Neuronal stem cell (in vitro differentiated cells): ENCODE measurements around the gene CKM.

Experiments
- DNase-seq: peaks from one replicate; pipeline ENCODE4 v3.0.0-alpha.2; 2013; ENCODE audit warnings: low spot score
- H2AFZ ChIP-seq: one replicate; pipeline ENCODE4 v1.6.1; 2013; ENCODE audit warnings: mild to moderate bottlenecking, low read length, inconsistent platforms
- H2AK5ac ChIP-seq: 2 replicates; pipeline ENCODE4 v1.6.1; 2013; ENCODE audit warnings: low read depth, mild to moderate bottlenecking, inconsistent platforms, low read length, moderate library complexity, mixed read lengths
- H2BK120ac ChIP-seq: 2 replicates; pipeline ENCODE4 v1.6.1; 2013; ENCODE audit warnings: low read depth, mild to moderate bottlenecking, inconsistent platforms, low read length, moderate library complexity, mixed read lengths
- H2BK12ac ChIP-seq: one replicate; pipeline ENCODE4 v1.6.1; 2013; ENCODE audit warnings: low read length, inconsistent platforms
- H2BK15ac ChIP-seq: 2 replicates; pipeline ENCODE4 v1.6.1; 2013; ENCODE audit warnings: mild to moderate bottlenecking, low read length, inconsistent platforms, mixed read lengths
- H2BK5ac ChIP-seq: one replicate; pipeline ENCODE4 v1.6.1; 2013; ENCODE audit warnings: inconsistent platforms, mild to moderate bottlenecking, low read length, moderate library complexity
- H3K14ac ChIP-seq: one replicate; pipeline ENCODE4 v1.6.1; 2013; ENCODE audit warnings: low read length, inconsistent platforms
- H3K18ac ChIP-seq: 2 replicates; pipeline ENCODE4 v1.6.1; 2013; ENCODE audit warnings: low read length, inconsistent platforms
- H3K23ac ChIP-seq: 2 replicates; pipeline ENCODE4 v1.6.1; 2013; ENCODE audit warnings: low read depth, mild to moderate bottlenecking, mixed read lengths, low read length, inconsistent platforms; ENCODE audit not compliant: poor library complexity
- H3K27ac ChIP-seq: replicated peaks from 3 replicates; pipeline ENCODE4 v1.5.1; 2013; ENCODE audit warnings: low read length, inconsistent platforms
- H3K27me3 ChIP-seq, 3 experiments: 2 replicates each; pipeline ENCODE4 v1.6.1; 2013; ENCODE audit warnings: low read length in 3 of 3, mild to moderate bottlenecking in 2 of 3, inconsistent platforms in 1 of 3, low read depth in 1 of 3, mixed read lengths in 1 of 3, moderate library complexity in 1 of 3; ENCODE audit not compliant: control insufficient read depth in 3 of 3, insufficient read depth in 3 of 3
- H3K36me3 ChIP-seq, 2 donors: replicated peaks in 1 of 2; 2 replicates each; pipeline ENCODE4 v1.6.1; 2013; ENCODE audit warnings: low read length in 2 of 2; ENCODE audit not compliant: control insufficient read depth in 2 of 2, insufficient read depth in 2 of 2
- H3K4ac ChIP-seq: 2 replicates; pipeline ENCODE4 v1.6.1; 2013; ENCODE audit warnings: inconsistent platforms, mild to moderate bottlenecking, low read length, moderate library complexity
- H3K4me1 ChIP-seq, 2 donors: 1 replicate in 1 of 2; 2 replicates in 1 of 2; pipeline ENCODE4 v1.6.1; 2013; ENCODE audit warnings: low read length in 2 of 2, low read depth in 1 of 2; ENCODE audit not compliant: control insufficient read depth in 2 of 2, insufficient read depth in 1 of 2
- H3K4me2 ChIP-seq: one replicate; pipeline ENCODE4 v1.6.1; 2013; ENCODE audit warnings: mild to moderate bottlenecking, low read length, inconsistent platforms; ENCODE audit not compliant: insufficient read depth, poor library complexity, severe bottlenecking
- H3K4me3 ChIP-seq, 2 donors: 2 replicates each; pipeline ENCODE4 v1.5.1; 2013; ENCODE audit warnings: low read length in 2 of 2, mild to moderate bottlenecking in 2 of 2, inconsistent platforms in 1 of 2, moderate library complexity in 1 of 2
- H3K79me1 ChIP-seq: one replicate; pipeline ENCODE4 v1.6.1; 2013; ENCODE audit warnings: low read depth, mild to moderate bottlenecking, inconsistent platforms, low read length, moderate library complexity
- H3K9ac ChIP-seq: one replicate; pipeline ENCODE4 v1.6.1; 2013; ENCODE audit warnings: mild to moderate bottlenecking, low read depth, low read length, inconsistent platforms; ENCODE audit not compliant: poor library complexity
- H3K9me3 ChIP-seq, 2 donors: replicated peaks in 1 of 2; 2 replicates each; pipeline versions ENCODE3 to v1.6.1; 2013; ENCODE audit warnings: low read length in 2 of 2, mild to moderate bottlenecking in 2 of 2, inconsistent platforms in 1 of 2, low read depth in 1 of 2, mixed read lengths in 1 of 2, moderate library complexity in 1 of 2; ENCODE audit not compliant: control insufficient read depth in 2 of 2, insufficient read depth in 1 of 2
- H4K8ac ChIP-seq: one replicate; pipeline ENCODE4 v1.6.1; 2013; ENCODE audit warnings: low read depth, mild to moderate bottlenecking, inconsistent platforms, low read length, moderate library complexity
- H4K91ac ChIP-seq: one replicate; pipeline ENCODE4 v1.6.1; 2013; ENCODE audit warnings: low read length, low read depth, mild to moderate bottlenecking, inconsistent platforms; ENCODE audit not compliant: poor library complexity
- WGBS, 2 donors: extraction: QIAGEN DNeasy Blood & Tissue Kit; methylation state at CpG; one replicate each; pipeline ENCODE4 v1.1.7; 2013; ENCODE audit warnings: missing lambda C conversion rate in 2 of 2, mixed read lengths in 1 of 2; ENCODE audit not compliant: insufficient read length in 2 of 2, insufficient replicate concordance in 1 of 2; ENCODE audit errors: extremely low coverage in 2 of 2; 5-methylcytosine and 5-hydroxymethylcytosine counted together

Gene CKM

DNA sequence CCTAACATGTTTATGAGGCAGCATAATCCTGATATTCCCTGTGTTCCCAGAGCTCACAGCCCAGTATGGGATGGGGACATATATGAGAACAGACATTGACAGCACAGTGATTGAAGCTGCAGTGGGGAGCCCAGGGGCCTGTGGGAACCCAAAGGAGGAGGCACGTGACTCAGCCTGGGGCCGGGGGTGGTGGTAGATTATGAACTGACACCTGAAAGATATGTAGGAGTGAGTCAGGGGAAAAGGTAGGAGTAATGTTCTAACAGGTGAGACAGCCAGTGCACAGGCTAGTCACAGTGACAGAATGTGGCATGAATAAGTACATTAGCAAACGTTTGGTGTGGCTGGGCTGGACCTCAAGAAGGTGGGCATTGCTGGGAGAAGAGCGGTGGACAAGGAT, 29.0 kb downstream of the CKM start:
- H3K4me1 ChIP-seq, result no peaks in the 10 kb centered on the region
- no peak overlapping the region for H3K9ac ChIP-seq
- no peak overlapping the region for H3K23ac ChIP-seq
- H2AFZ ChIP-seq, result no peak overlapping the region
- H3K27me3 ChIP-seq, result no peaks in the 10 kb centered on the region
- H3K4me2 ChIP-seq, result no peak overlapping the region
- H2BK15ac ChIP-seq, result no peak overlapping the region
- WGBS, 2 donors, result no CpG with 5 or more reads among the region's 4 CpGs
- no peak overlapping the region for H4K8ac ChIP-seq
- no peak overlapping the region for H2AK5ac ChIP-seq
- H3K14ac ChIP-seq, result no peak overlapping the region
- H3K18ac ChIP-seq, result no peak overlapping the region
- H2BK120ac ChIP-seq, result no peak overlapping the region
- H3K4ac ChIP-seq, result no peak overlapping the region
- H3K36me3 ChIP-seq, result peaks cover 36 to 78% of the 10 kb centered on the region in 2 donors
- no peak for DNase-seq
- H3K27ac ChIP-seq, result no peak overlapping the region
- H4K91ac ChIP-seq, result no peak overlapping the region
- H3K79me1 ChIP-seq, result no peaks in the 10 kb centered on the region
- no peak overlapping the region for H2BK12ac ChIP-seq
- no peak overlapping the region for H2BK5ac ChIP-seq
- peaks cover 4 to 20% of the 10 kb centered on the region in 2 donors for H3K9me3 ChIP-seq
- no peak overlapping the region for H3K4me3 ChIP-seq

GRCh38 chr19:45291834-45292233, 30.8 kb downstream of the CKM start:
- H3K4me2 ChIP-seq, result no peak overlapping the region
- no peak overlapping the region for H3K18ac ChIP-seq
- no peaks in the 10 kb centered on the region for H3K79me1 ChIP-seq
- H3K4me1 ChIP-seq, result no peaks in the 10 kb centered on the region
- no peak overlapping the region for H3K27ac ChIP-seq
- no peak overlapping the region for H2BK15ac ChIP-seq
- no peak for DNase-seq
- H3K36me3 ChIP-seq, result peaks cover 33 to 77% of the 10 kb centered on the region in 2 donors
- H3K27me3 ChIP-seq, result no peaks in the 10 kb centered on the region
- H3K9ac ChIP-seq, result no peak overlapping the region
- H4K91ac ChIP-seq, result no peak overlapping the region
- no peak overlapping the region for H2BK120ac ChIP-seq
- H3K4ac ChIP-seq, result no peak overlapping the region
- H2BK12ac ChIP-seq, result no peak overlapping the region
- no peak overlapping the region for H3K14ac ChIP-seq
- no peak overlapping the region for H4K8ac ChIP-seq
- no peak overlapping the region for H2AK5ac ChIP-seq
- no peak overlapping the region for H3K23ac ChIP-seq
- no peak overlapping the region for H3K4me3 ChIP-seq
- H3K9me3 ChIP-seq, result peaks cover 4 to 20% of the 10 kb centered on the region in 2 donors
- no peak overlapping the region for H2BK5ac ChIP-seq
- WGBS, 2 donors, result no CpG with 5 or more reads among the region's 1 CpG
- H2AFZ ChIP-seq, result no peak overlapping the region

DNA sequence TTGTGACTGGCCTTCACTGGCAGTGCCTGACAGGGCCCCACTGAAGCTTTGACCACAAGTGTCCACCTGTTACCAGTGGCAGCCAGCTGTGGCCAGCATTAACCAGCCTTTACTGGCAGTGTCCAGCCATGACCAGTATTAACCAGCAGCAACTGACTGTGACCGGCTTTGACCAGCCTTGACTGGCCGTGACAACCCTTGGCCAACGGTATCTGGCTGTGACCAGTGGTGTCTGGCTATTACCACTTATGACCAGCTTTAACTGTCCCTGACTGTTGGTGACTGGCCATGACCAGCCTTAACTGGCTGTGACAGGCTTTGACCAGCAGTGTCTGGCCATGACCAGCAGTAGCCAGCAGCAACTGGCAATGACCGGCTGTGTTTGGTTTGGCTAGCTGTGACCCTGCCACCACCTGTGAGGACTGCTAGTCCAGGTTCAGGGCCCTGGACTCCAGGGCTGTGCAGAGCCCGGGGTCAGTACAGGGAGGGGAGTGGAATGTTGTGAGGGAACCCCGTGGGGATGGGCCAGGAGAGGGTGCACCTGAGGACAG, 32.2 kb downstream of the CKM start:
- Histone ChIP-seq H3K9me3 (peaks cover 2 to 16% of the 10 kb centered on the region in 2 donors), H3K4me1 (no peaks in the 10 kb centered on the region)

DNA sequence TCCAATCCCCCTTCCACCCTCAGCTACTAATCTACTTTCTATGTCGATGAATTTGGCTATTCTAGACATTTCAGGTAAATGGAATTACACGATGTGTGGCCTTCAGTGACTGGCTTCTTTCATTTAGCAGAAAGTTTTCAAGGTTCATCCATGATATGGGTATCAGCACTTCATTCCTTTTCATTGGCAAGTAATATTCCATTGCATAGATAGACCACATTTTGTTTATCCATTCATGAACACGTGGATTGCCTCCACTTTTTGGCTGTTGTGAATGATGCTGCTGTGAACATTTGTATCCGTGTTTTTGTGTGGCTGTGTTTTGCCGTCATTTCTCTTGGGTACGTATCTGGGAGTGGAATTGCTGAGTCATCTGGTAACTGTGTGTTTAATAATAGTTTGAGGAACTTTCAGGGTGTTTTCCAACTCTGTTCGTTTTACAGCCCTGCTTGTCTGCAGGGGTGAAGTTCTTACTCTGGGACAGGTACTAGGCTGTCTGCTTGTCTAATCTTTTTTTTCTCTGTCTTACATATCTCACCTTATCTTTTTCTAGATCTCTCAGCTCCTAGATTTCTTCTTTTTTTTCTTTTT, 39.1 kb downstream of the CKM start:
- Histone ChIP-seq H3K23ac (no peak overlapping the region), H3K9me3 (peaks cover 0 to 7% of the 10 kb centered on the region in 2 donors), H4K8ac (no peak overlapping the region), H3K27me3 (no peaks in the 10 kb centered on the region), H2AFZ (no peak overlapping the region), H3K9ac (no peak overlapping the region), H3K4me3 (no peak overlapping the region), H3K4ac (no peak overlapping the region), H2BK5ac (no peak overlapping the region), H3K18ac (no peak overlapping the region), H3K27ac (no peak overlapping the region), H3K4me2 (no peak overlapping the region), H2BK12ac (no peak overlapping the region), H2BK15ac (no peak overlapping the region), H3K36me3 (peaks cover 18 to 75% of the 10 kb centered on the region in 2 donors), H3K14ac (no peak overlapping the region), H2AK5ac (no peak overlapping the region), H2BK120ac (no peak overlapping the region), H4K91ac (no peak overlapping the region), H3K79me1 (no peaks in the 10 kb centered on the region), H3K4me1 (no peaks in the 10 kb centered on the region)
- no CpG with 5 or more reads among the region's 7 CpGs for WGBS, 2 donors
- DNase-seq, result no peak

More for the DNA sequence above, 32.2 kb downstream of the CKM start:
- Histone ChIP-seq H2BK12ac (no peak overlapping the region), H2AK5ac (no peak overlapping the region), H3K4me2 (no peak overlapping the region), H2BK5ac (no peak overlapping the region), H2AFZ (no peak overlapping the region), H3K18ac (no peak overlapping the region), H3K4ac (no peak overlapping the region), H4K91ac (peak overlapping the region; percentile 20), H3K23ac (no peak overlapping the region), H3K27me3 (no peaks in the 10 kb centered on the region), H2BK120ac (no peak overlapping the region), H4K8ac (peak overlapping the region; percentile 32), H3K27ac (no peak overlapping the region), H3K36me3 (peaks cover 24 to 72% of the 10 kb centered on the region in 2 donors), H3K14ac (no peak overlapping the region), H2BK15ac (no peak overlapping the region), H3K9ac (no peak overlapping the region), H3K4me3 (no peak overlapping the region), H3K79me1 (no peaks in the 10 kb centered on the region)
- WGBS, 2 donors, result no CpG with 5 or more reads among the region's 6 CpGs
- no peak for DNase-seq
